NCI-H446 treated with DMSO at 0.1 percent for 48 hours (cell line): ENCODE measurements around the gene TRMT44.
"Not testable (repeated sequence)": the region's sequence is repeated elsewhere in the genome, so short reads cannot be mapped to it uniquely, and the experiment has no call there.

ENCODE experiments used
- DNase-seq: peaks from one replicate; lab custom pipeline; 2025; lab: John Stamatoyannopoulos, UW

The TRMT44 gene

GRCh38 chr4:8406887-8407286, 33.7 kb upstream of the TRMT44 start:
- not testable (repeated sequence) for DNase-seq

- no peak for DNase-seq
Measured at GRCh38 chr4:8407316-8407715, 33.3 kb upstream of the TRMT44 start.

GRCh38 chr4:8407756-8408155, 32.8 kb upstream of the TRMT44 start:
- no peak for DNase-seq

GRCh38 chr4:8409264-8410065, 31.1 kb upstream of the TRMT44 start:
- no peak for DNase-seq

GRCh38 chr4:8410066-8410625, 30.4 kb upstream of the TRMT44 start:
- DNase-seq, result no peak

GRCh38 chr4:8410641-8411271, 29.8 kb upstream of the TRMT44 start:
- DNase-seq, result no peak

- DNase-seq, result no peak
Measured at GRCh38 chr4:8411351-8412180, 29.0 kb upstream of the TRMT44 start.

GRCh38 chr4:8412288-8412687, 28.3 kb upstream of the TRMT44 start:
- no peak for DNase-seq

- DNase-seq, result no peak
Measured at GRCh38 chr4:8414377-8414776, 26.2 kb upstream of the TRMT44 start.

GRCh38 chr4:8417071-8417614, 23.4 kb upstream of the TRMT44 start:
- DNase-seq, result no peak

GRCh38 chr4:8419222-8420041, 21.1 kb upstream of the TRMT44 start:
- DNase-seq, result no peak

GRCh38 chr4:8420151-8420550, 20.4 kb upstream of the TRMT44 start:
- not testable (repeated sequence) for DNase-seq

- no peak for DNase-seq
Measured at GRCh38 chr4:8422327-8422726, 18.2 kb upstream of the TRMT44 start.

GRCh38 chr4:8422786-8423185, 17.8 kb upstream of the TRMT44 start:
- DNase-seq, result no peak

GRCh38 chr4:8427262-8427661, 13.3 kb upstream of the TRMT44 start:
- DNase-seq, result no peak

GRCh38 chr4:8427761-8428287, 12.8 kb upstream of the TRMT44 start:
- no peak for DNase-seq

- peak; percentile 54 for DNase-seq
Measured at GRCh38 chr4:8428288-8429097, 12.1 kb upstream of the TRMT44 start.

- no peak for DNase-seq
Measured at GRCh38 chr4:8431553-8431952, 9.0 kb upstream of the TRMT44 start.

GRCh38 chr4:8433136-8433535, 7.4 kb upstream of the TRMT44 start:
- DNase-seq, result no peak
